22Rv1 (cell line): ENCODE results near the gene ENO2.

ENCODE experiments used
- H3K27ac ChIP-seq: fragments of 450-650 bp; 2 replicates; pipeline ENCODE4 v1.5.1; 2017
- ZFX ChIP-seq: fragments of 450-650 bp; IDR thresholded peaks from 2 replicates; pipeline ENCODE4 v1.6.1; 2017; ENCODE audit warnings: antibody characterized with exemption, borderline replicate concordance
- TF ChIP-seq, protein P1 (sequence below): fragments of 450-650 bp; IDR thresholded peaks from 2 replicates; pipeline ENCODE4 v1.5.1; 2017; ENCODE audit warnings: mild to moderate bottlenecking

Gene ENO2

DNA sequence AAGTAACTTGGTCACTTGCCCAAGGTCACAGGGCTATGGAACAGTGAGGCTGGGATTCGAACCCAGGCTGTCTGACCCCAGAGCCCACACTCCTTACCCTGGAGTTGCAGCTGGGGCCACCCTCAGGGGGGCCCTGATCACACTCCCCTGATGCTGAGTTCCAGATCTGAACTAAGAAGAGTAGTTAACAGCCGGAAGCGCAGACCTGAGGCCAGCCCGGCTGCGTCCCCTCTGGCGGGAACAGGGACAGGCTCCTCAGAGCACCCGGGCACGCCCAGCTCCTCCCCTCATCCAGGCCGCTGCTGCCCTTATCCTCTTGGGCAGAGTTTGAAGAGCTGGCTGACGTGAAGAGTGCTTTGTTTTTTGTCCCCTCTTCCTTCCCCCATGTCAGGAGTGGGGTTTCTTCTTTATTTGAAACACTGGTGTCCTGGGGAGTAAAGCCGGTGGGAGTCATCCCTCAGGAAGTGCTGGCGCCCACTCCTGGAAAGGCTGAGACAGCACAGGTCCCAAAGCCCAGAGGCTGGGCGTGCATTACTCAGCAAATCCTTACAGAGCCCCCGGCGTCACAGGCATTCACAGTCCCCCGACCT lies 47.4 kb downstream of the ENO2 start:
- peak overlapping the region; percentile 100 for H3K27ac ChIP-seq
- TF ChIP-seq ZFX: no peak
- TF ChIP-seq, protein P1, sequence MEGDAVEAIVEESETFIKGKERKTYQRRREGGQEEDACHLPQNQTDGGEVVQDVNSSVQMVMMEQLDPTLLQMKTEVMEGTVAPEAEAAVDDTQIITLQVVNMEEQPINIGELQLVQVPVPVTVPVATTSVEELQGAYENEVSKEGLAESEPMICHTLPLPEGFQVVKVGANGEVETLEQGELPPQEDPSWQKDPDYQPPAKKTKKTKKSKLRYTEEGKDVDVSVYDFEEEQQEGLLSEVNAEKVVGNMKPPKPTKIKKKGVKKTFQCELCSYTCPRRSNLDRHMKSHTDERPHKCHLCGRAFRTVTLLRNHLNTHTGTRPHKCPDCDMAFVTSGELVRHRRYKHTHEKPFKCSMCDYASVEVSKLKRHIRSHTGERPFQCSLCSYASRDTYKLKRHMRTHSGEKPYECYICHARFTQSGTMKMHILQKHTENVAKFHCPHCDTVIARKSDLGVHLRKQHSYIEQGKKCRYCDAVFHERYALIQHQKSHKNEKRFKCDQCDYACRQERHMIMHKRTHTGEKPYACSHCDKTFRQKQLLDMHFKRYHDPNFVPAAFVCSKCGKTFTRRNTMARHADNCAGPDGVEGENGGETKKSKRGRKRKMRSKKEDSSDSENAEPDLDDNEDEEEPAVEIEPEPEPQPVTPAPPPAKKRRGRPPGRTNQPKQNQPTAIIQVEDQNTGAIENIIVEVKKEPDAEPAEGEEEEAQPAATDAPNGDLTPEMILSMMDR: peak; percentile 95

DNA sequence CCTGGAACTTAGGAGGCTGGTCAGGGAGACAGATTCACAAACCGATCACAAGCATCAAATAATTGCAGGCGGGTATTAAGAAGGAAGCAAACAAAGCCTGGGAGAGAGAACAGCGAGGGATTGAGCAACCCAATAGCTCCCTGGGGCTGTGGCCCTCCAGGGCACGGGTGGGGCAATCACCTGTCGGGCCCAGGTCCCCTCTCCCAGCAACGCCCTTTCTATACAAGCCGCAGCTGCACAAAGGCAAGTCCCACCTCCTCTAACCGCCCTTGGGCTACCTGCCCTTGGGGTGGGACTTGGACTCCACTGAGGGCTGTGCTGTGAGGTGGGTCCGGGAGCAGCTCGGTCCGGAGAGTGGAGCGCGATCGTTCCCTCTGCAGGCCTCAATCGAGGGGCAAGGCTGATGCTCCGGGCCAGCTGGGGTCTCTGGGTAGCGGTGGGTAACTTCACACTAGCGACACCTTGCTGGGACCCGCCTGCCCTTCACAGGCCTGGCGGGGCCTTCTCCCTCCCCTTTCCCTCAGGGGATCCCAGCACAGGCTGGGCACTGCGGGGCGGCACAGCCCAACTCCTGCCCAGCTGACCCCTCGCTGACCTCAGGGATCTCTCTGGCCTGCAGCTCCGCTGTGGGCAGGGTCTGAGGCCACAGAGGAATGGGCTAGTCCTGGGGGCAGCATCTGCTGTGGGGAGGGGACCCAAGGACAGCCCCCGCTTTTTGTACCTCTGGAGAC lies 48.1 kb downstream of the ENO2 start:
- no peak for TF ChIP-seq ZFX
- TF ChIP-seq, protein P1: peak; percentile 32
- peak overlapping the region; percentile 100 for H3K27ac ChIP-seq

DNA sequence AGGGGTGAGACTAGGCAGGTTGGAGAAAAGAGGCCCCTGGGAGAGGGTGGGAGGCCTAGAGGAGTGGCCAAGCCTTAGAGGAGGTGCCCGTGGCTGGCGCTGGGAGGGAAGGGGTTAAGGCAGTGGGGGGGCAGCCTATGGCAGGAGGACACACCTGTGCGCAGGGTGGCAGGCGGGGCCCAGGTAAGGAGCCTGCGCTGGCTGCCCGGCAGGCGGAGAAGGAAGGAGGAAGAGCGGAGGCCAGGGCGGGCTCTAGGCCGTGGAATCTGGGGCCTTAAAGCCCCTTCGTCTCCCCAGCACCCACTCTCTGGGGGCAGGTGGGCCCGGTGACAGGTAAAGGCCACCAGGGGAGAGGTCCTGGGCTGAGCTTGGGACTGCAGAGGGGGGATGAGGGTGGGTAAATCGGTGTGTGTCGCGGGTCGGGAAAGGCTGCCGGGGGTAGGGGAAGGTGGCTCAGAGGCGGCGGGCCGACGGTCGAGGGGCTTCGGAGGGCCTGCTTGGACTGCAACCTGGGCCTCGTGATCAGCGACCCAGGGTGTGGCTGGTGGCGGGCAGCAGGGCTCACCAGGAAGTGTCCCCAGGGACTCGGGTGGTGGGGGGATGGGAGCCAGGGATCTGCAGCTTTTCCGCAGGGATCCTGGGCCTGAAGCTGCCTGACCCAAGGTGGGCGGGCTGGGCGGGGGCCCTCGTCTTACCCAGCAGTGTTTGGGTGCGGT lies 48.8 kb downstream of the ENO2 start:
- TF ChIP-seq ZFX: no peak
- TF ChIP-seq, protein P1: no peak
- H3K27ac ChIP-seq: peak overlapping the region; percentile 100

DNA sequence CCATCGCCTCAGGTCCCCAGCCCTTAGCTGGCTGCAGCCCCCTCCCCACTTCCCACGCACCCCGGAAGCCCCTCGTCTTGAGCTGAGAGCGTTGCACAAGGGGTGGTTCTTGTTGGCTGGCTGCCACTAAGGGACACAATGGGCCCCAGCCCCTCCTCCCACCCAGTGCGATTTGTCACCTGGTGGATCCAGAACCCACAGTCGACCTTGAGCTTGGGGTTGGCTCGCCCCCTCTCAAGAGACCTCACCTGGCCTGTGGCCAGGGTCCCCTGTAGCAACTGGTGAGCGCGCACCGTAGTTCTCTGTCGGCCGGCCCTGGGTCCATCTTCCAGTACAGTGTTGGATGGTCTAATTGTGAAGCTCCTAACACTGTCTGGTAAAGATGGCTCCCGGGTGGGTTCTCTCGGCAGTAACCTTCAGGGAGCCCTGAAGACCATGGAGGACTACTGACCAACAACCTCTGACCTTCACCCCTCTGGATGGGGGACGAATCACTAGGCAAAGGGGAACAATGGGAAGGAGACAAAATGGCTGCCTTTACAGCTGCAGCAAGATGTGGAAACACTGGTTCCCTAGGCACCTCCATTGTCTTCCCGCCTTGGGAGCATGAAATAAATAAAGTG lies 49.5 kb downstream of the ENO2 start:
- no peak for TF ChIP-seq ZFX
- TF ChIP-seq, protein P1: no peak
- H3K27ac ChIP-seq: peak overlapping the region; percentile 100

DNA sequence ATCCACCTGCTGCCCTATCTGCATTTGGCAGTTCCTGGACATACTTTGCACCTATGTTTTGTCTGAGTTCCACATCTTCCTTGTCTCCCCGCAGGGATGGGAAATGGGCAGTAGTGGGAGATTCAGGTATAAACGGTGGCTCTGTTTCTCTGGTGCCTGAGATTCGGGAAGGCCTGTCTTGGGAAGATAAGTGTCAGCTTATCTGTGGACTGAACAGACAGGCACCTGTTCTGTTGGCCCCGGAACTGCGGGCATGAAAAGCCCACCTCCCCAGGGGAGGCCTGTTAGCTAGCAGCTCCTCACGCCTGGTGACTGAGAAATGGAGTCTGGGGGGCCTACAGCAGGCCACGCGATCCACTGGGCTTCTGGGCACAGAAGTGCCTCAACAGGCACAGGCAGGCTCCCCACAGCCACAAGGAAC lies 50.2 kb downstream of the ENO2 start:
- no peak for TF ChIP-seq ZFX
- TF ChIP-seq, protein P1: no peak
- H3K27ac ChIP-seq: peak overlapping the region; percentile 100

DNA sequence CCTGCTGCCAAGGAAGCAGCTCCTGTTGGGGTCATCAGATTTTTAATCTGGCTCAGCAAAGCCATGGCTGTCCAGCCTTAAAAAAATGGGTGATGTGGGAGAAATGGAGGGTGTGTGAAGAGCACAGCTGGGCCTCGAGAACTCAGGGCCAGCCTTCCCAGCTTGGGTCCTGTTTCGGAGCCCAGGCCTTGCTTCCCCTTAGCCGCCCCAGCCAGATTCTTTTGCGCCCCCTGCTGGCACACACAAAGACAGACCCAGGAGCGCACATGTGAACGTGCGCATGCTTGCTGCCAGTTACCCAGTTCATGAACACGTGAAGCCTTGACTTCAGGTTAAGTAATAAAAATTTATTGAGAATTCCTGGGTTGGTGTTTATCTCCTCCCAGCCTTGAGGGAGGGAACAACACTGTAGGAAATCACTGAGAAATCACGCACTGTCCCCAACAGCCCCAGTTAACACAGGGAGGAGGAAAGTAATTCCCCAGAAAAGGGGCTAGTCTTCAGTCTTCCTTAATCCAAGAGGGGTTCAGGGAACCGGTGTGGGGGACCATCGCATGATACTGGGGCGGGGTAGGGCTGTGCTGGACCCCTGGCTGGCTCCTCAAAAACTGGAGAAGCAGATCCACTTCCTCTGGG lies 50.8 kb downstream of the ENO2 start:
- TF ChIP-seq ZFX: no peak
- TF ChIP-seq, protein P1: peak; percentile 100
- peak overlapping the region; percentile 100 for H3K27ac ChIP-seq
